Mononuclear cell (primary cell): ENCODE data around the gene MBD6. TPM values are rescaled to one million over a fixed set of nuclear protein-coding genes. Genes with fewer than 3 reads are reported as not detected.
"Not testable (repeated sequence)": the region's sequence is repeated elsewhere in the genome, so short reads cannot be mapped to it uniquely, and the experiment has no call there.

Experiments
- H3K27me3 ChIP-seq: 2 replicates; pipeline ENCODE4 v1.6.0; 2011; ENCODE audit warnings: low read length, control low read depth; ENCODE audit not compliant: insufficient read depth
- H3K4me1 ChIP-seq: 2 replicates; pipeline ENCODE4 v1.5.1; 2011; ENCODE audit warnings: mild to moderate bottlenecking, low read length, control low read depth; ENCODE audit not compliant: insufficient read depth
- H3K4me3 ChIP-seq: 2 replicates; pipeline ENCODE4 v1.5.1; 2011; ENCODE audit warnings: mild to moderate bottlenecking, low read length, moderate library complexity
- H3K9me3 ChIP-seq: 2 replicates; pipeline ENCODE4 v1.5.1; 2011; ENCODE audit warnings: low read depth, mild to moderate bottlenecking, control low read depth, low read length
- total RNA-seq: library from RNA; depleted of rRNA; stranded (reverse); fragments of >200 nt; gene quantifications from one replicate; pipeline ENCODE4 v1.2.3, GENCODE V29; 2012

MBD6 gene
- total RNA-seq, 1 donor: 10.6 TPM

- H3K4me1 ChIP-seq: peaks cover 40% of the 10 kb centered on the region
- no peak overlapping the region for H3K4me3 ChIP-seq
- H3K27me3 ChIP-seq: no peaks in the 10 kb centered on the region
- no peaks in the 10 kb centered on the region for H3K9me3 ChIP-seq
Observed at GRCh38 chr12:57517187-57517586, 5.4 kb upstream of the MBD6 start.

GRCh38 chr12:57517718-57518117, 4.9 kb upstream of the MBD6 start:
- H3K4me1 ChIP-seq: peaks cover 41% of the 10 kb centered on the region
- not testable (repeated sequence) for H3K4me3 ChIP-seq, H3K9me3 ChIP-seq, H3K27me3 ChIP-seq

- H3K9me3 ChIP-seq: no peaks in the 10 kb centered on the region
- no peak overlapping the region for H3K4me3 ChIP-seq
- no peaks in the 10 kb centered on the region for H3K27me3 ChIP-seq
- H3K4me1 ChIP-seq: peaks cover 45% of the 10 kb centered on the region
Observed at GRCh38 chr12:57518176-57518919, 4.3 kb upstream of the MBD6 start.

GRCh38 chr12:57518920-57519795, 3.5 kb upstream of the MBD6 start:
- Histone ChIP-seq H3K4me3 (peak overlapping the region; percentile 97), H3K4me1 (peaks cover 53% of the 10 kb centered on the region), H3K27me3 (no peaks in the 10 kb centered on the region)

GRCh38 chr12:57519796-57520052, 2.9 kb upstream of the MBD6 start:
- Histone ChIP-seq H3K27me3 (no peaks in the 10 kb centered on the region), H3K9me3 (no peaks in the 10 kb centered on the region), H3K4me1 (peaks cover 58% of the 10 kb centered on the region), H3K4me3 (peak overlapping the region; percentile 97)

More at GRCh38 chr12:57518920-57519795, 3.5 kb upstream of the MBD6 start:
- no peaks in the 10 kb centered on the region for H3K9me3 ChIP-seq

GRCh38 chr12:57520053-57520818, 2.4 kb upstream of the MBD6 start, which contains the start of gene DDIT3:
Gene DDIT3 (minus strand): TSS chr12:57520514. CDS start chr12:57517406, 3,108 bp downstream.
- H3K4me1 ChIP-seq: peaks cover 58% of the 10 kb centered on the region
- H3K4me3 ChIP-seq: peak within 1 kb of the TSS; percentile 97
- H3K9me3 ChIP-seq: no peaks in the 10 kb centered on the region
- no peaks in the 10 kb centered on the region for H3K27me3 ChIP-seq

GRCh38 chr12:57521525-57522010, 1.1 kb upstream of the MBD6 start:
- Histone ChIP-seq H3K27me3 (no peaks in the 10 kb centered on the region), H3K4me1 (peaks cover 58% of the 10 kb centered on the region), H3K4me3 (no peak overlapping the region), H3K9me3 (no peaks in the 10 kb centered on the region)

- no peaks in the 10 kb centered on the region for H3K27me3 ChIP-seq
- H3K4me1 ChIP-seq: peaks cover 53% of the 10 kb centered on the region
- no peaks in the 10 kb centered on the region for H3K9me3 ChIP-seq
- peak overlapping the region; percentile 58 for H3K4me3 ChIP-seq
Observed at GRCh38 chr12:57522887-57523705, 472 bp downstream of the MBD6 start.

GRCh38 chr12:57523706-57524614, 1.3 kb downstream of the MBD6 start:
- H3K27me3 ChIP-seq: no peaks in the 10 kb centered on the region
- no peaks in the 10 kb centered on the region for H3K9me3 ChIP-seq
- H3K4me3 ChIP-seq: peak overlapping the region; percentile 58
- H3K4me1 ChIP-seq: peaks cover 44% of the 10 kb centered on the region

- Histone ChIP-seq H3K4me3 (no peak overlapping the region), H3K27me3 (no peaks in the 10 kb centered on the region), H3K9me3 (no peaks in the 10 kb centered on the region), H3K4me1 (peaks cover 34% of the 10 kb centered on the region)
Observed at GRCh38 chr12:57524814-57525614, 2.4 kb downstream of the MBD6 start.

- Histone ChIP-seq H3K9me3 (no peaks in the 10 kb centered on the region), H3K4me1 (peaks cover 32% of the 10 kb centered on the region)
Observed at GRCh38 chr12:57525615-57526383, 3.2 kb downstream of the MBD6 start.

GRCh38 chr12:57526477-57527126, 4.0 kb downstream of the MBD6 start:
- H3K27me3 ChIP-seq: no peaks in the 10 kb centered on the region
- H3K9me3 ChIP-seq: no peaks in the 10 kb centered on the region
- no peak overlapping the region for H3K4me3 ChIP-seq
- H3K4me1 ChIP-seq: peaks cover 24% of the 10 kb centered on the region

More at GRCh38 chr12:57525615-57526383, 3.2 kb downstream of the MBD6 start:
- no peak overlapping the region for H3K4me3 ChIP-seq
- H3K27me3 ChIP-seq: no peaks in the 10 kb centered on the region
